GM21526 (cell line): Measurements from ENCODE around the gene APBB3.
"Not testable (repeated sequence)": the region's sequence is repeated elsewhere in the genome, so short reads cannot be mapped to it uniquely, and the experiment has no call there.

Source experiments
- ATAC-seq: cut with Tn5 transposase; IDR thresholded peaks from one replicate; pipeline ENCODE4 v1.9.1; 2021; ENCODE audit warnings: moderate library complexity; ENCODE audit not compliant: unreplicated experiment, low FRiP score

The APBB3 gene

GRCh38 chr5:140579188-140579747, 14.9 kb upstream of the APBB3 start:
- not testable (repeated sequence) for ATAC-seq

- ATAC-seq = no peak
These were observed 12.4 kb upstream of the APBB3 start for GRCh38 chr5:140576776-140577201.

GRCh38 chr5:140575309-140575708, 10.9 kb upstream of the APBB3 start:
- no peak for ATAC-seq

GRCh38 chr5:140574165-140574564, 9.8 kb upstream of the APBB3 start:
- no peak for ATAC-seq

- no peak for ATAC-seq
These were observed 9.3 kb upstream of the APBB3 start for GRCh38 chr5:140573683-140574082.

- ATAC-seq = no peak
These were observed 6.7 kb upstream of the APBB3 start for GRCh38 chr5:140571105-140571504.

- ATAC-seq = no peak
These were observed 6.1 kb upstream of the APBB3 start for GRCh38 chr5:140570488-140570887.

- ATAC-seq = no peak
These were observed 5.7 kb upstream of the APBB3 start for GRCh38 chr5:140570058-140570457.

GRCh38 chr5:140569197-140569596, 4.8 kb upstream of the APBB3 start:
- ATAC-seq = peak; percentile 25

- ATAC-seq = no peak
These were observed 4.2 kb upstream of the APBB3 start for GRCh38 chr5:140568443-140569063.

- no peak for ATAC-seq
These were observed 3.5 kb upstream of the APBB3 start for GRCh38 chr5:140567871-140568270.

- ATAC-seq = no peak
These were observed 2.9 kb upstream of the APBB3 start for GRCh38 chr5:140567136-140567818.

GRCh38 chr5:140566665-140567064, 2.3 kb upstream of the APBB3 start:
- no peak for ATAC-seq

GRCh38 chr5:140565780-140566095, 1.3 kb upstream of the APBB3 start:
- ATAC-seq = no peak

GRCh38 chr5:140565024-140565779, 804 bp upstream of the APBB3 start:
- no peak for ATAC-seq

- ATAC-seq = no peak
These were observed 802 bp downstream of the APBB3 start for GRCh38 chr5:140563596-140563995.

GRCh38 chr5:140561753-140562523, 2.5 kb downstream of the APBB3 start:
- no peak for ATAC-seq

GRCh38 chr5:140560227-140560626, 4.2 kb downstream of the APBB3 start:
- no peak for ATAC-seq

GRCh38 chr5:140558542-140558941, 5.9 kb downstream of the APBB3 start:
- no peak for ATAC-seq

- no peak for ATAC-seq
These were observed 6.4 kb downstream of the APBB3 start for GRCh38 chr5:140557965-140558364.
